K562 (cell line): ENCODE measurements around the gene MBNL2. TPM values are rescaled to one million over a fixed set of nuclear protein-coding genes. Genes with fewer than 3 reads are reported as not detected.

ENCODE experiments used
- ATAC-seq: fragments of 200-7000 bp; cut with Tn5 transposase; 3 replicates; pipeline ENCODE4 v1.9.1; 2020; ENCODE audit warnings: moderate library complexity
- BruUV-seq: library from RNA; stranded (reverse); fragments of 400-500 nt; replicated peaks from 2 replicates; lab custom pipeline; 2021; lab: Mats Ljungman, UMichigan
- CTCF ChIA-PET: fragments of 300-600 bp; formaldehyde crosslinking; extraction: SDS; loops from one replicate; lab custom pipeline; 2021; ENCODE audit warnings: low intra/inter-chr PET ratio; lab: Yijun Ruan, JAX
- POLR2A ChIA-PET: fragments of 300-600, 350-650 bp; sonication (Branson Sonifier 250); formaldehyde crosslinking; extraction: SDS; loops from one replicate; lab custom pipeline; 2021; ENCODE audit warnings: antibody characterized with exemption, inconsistent platforms; lab: Yijun Ruan, JAX
- DNase-seq, 4 experiments: peaks; one replicate each; pipeline versions ENCODE4 v3.0.0 to v3.0.0-alpha.2; 2011 to 2018; ENCODE audit warnings: low spot score in 3 of 4, mixed read lengths in 3 of 4; ENCODE audit errors: extremely low read depth in 1 of 4
- FAIRE-seq: peaks from 2 replicates; lab custom pipeline; 2011; peaks lifted over from hg19 to GRCh38; lab: Jason Lieb, UNC
- H2AFZ ChIP-seq: 2 replicates; pipeline ENCODE4 v1.6.0; 2011; ENCODE audit warnings: low read depth, low read length, control low read depth, inconsistent platforms
- H3K27ac ChIP-seq: fragments of 200-600 bp; 3 replicates; pipeline ENCODE4 v1.8.0; 2011; ENCODE audit warnings: low read depth, mild to moderate bottlenecking, control low read depth, inconsistent platforms, low read length, moderate library complexity, mixed read lengths; ENCODE audit errors: extremely low read depth
- H3K27me3 ChIP-seq, 2 experiments: fragments of 300-600 bp in 1 of 2; 2 replicates in 1 of 2; 3 replicates in 1 of 2; pipeline versions ENCODE4 v1.6.0 to v1.8.0; 2011; ENCODE audit warnings: inconsistent platforms in 2 of 2, low read length in 2 of 2, mild to moderate bottlenecking in 1 of 2, mixed read lengths in 1 of 2, moderate library complexity in 1 of 2; ENCODE audit not compliant: control insufficient read depth in 2 of 2, insufficient read depth in 2 of 2
- H3K36me3 ChIP-seq: fragments of 300-600 bp; 3 replicates; pipeline ENCODE4 v1.8.0; 2011; ENCODE audit warnings: mild to moderate bottlenecking, low read length, inconsistent platforms; ENCODE audit not compliant: control insufficient read depth, insufficient read depth
- H3K4me1 ChIP-seq, 2 experiments: fragments of 200-600 bp in 1 of 2; replicated peaks in 1 of 2; 2 replicates in 1 of 2; 3 replicates in 1 of 2; pipeline versions ENCODE4 v1.5.1 to v1.8.0; 2011; ENCODE audit warnings: inconsistent platforms in 2 of 2, low read length in 2 of 2, mild to moderate bottlenecking in 1 of 2, mixed read lengths in 1 of 2, moderate library complexity in 1 of 2; ENCODE audit not compliant: control insufficient read depth in 2 of 2, insufficient read depth in 2 of 2
- H3K4me2 ChIP-seq: 2 replicates; pipeline ENCODE4 v1.6.1; 2011; ENCODE audit warnings: low read length, control low read depth, inconsistent platforms, mixed read lengths; ENCODE audit not compliant: insufficient read depth
- H3K4me3 ChIP-seq: fragments of 200-600 bp; sonication (generic), shearing (Covaris generic); 2 replicates; pipeline ENCODE4 v1.5.1; 2016; ENCODE audit warnings: control low read depth, inconsistent platforms
- H3K79me2 ChIP-seq: fragments of 200-600 bp; 3 replicates; pipeline ENCODE4 v1.8.0; 2011; ENCODE audit warnings: low read length, inconsistent platforms; ENCODE audit not compliant: control insufficient read depth, insufficient read depth
- H3K9ac ChIP-seq, 2 experiments: 2 replicates each; pipeline versions ENCODE4 v1.6.0 to v1.6.1; 2011; ENCODE audit warnings: low read depth in 2 of 2, low read length in 2 of 2, control low read depth in 1 of 2, inconsistent platforms in 1 of 2, mild to moderate bottlenecking in 1 of 2, mixed read lengths in 1 of 2; ENCODE audit not compliant: insufficient read depth in 1 of 2
- H3K9me1 ChIP-seq: one replicate; pipeline ENCODE4 v1.6.0; 2011; ENCODE audit warnings: inconsistent platforms, mild to moderate bottlenecking, low read length, moderate library complexity; ENCODE audit not compliant: control insufficient read depth, insufficient read depth
- H3K9me3 ChIP-seq: replicated peaks from 2 replicates; pipeline ENCODE4 v1.5.1; 2011; ENCODE audit warnings: low read depth, low read length, inconsistent platforms; ENCODE audit not compliant: control insufficient read depth, insufficient read depth
- H4K20me1 ChIP-seq: replicated peaks from 2 replicates; pipeline ENCODE4 v1.6.1; 2011; ENCODE audit warnings: low read length, inconsistent platforms, mixed read lengths; ENCODE audit not compliant: control insufficient read depth, insufficient read depth
- CEBPZ ChIP-seq: fragments of 150-350 bp; IDR thresholded peaks from 2 replicates; pipeline ENCODE4 v1.6.1; 2014; ENCODE audit warnings: low read depth, mild to moderate bottlenecking, low read length, borderline replicate concordance
- PHF20 ChIP-seq: fragments of 450-650 bp; IDR thresholded peaks from 2 replicates; pipeline ENCODE4 v1.6.1; 2018; ENCODE audit not compliant: partially characterized antibody
- RAD51 ChIP-seq: fragments of 450-650 bp; IDR thresholded peaks from 2 replicates; pipeline ENCODE4 v1.7.1; 2016; ENCODE audit warnings: low read depth, mild to moderate bottlenecking, borderline replicate concordance
- RERE ChIP-seq: sonication (generic); formaldehyde crosslinking; IDR thresholded peaks from 2 replicates; pipeline ENCODE4 v1.8.0; 2023; ENCODE audit warnings: missing genetic modification reagents, mild to moderate bottlenecking, borderline replicate concordance
- SNIP1 ChIP-seq: fragments of 450-650 bp; IDR thresholded peaks from 2 replicates; pipeline ENCODE4 v1.7.1; 2017; ENCODE audit warnings: low read depth, mild to moderate bottlenecking
- ZNF518B ChIP-seq: fragments of 250-450 bp; sonication (Bioruptor Pico); IDR thresholded peaks from 2 replicates; pipeline ENCODE4 v1.5.0; 2021; ENCODE audit warnings: mild to moderate bottlenecking, moderate library complexity
- WGBS: fragments of 100-300 bp; shearing (Covaris generic); methylation state at CpG from one replicate; pipeline ENCODE4 v1.1.6; 2016; ENCODE audit warnings: low coverage, mixed read lengths; ENCODE audit not compliant: insufficient coverage; ENCODE audit errors: missing lambda C conversion rate; 5-methylcytosine and 5-hydroxymethylcytosine counted together
- in situ Hi-C: fragments of 300-500 bp; cut with MboI; formaldehyde crosslinking; loops from 4 replicates; pipeline ENCODE4 v1.15.0; 2018; ENCODE audit warnings: inconsistent platforms, mixed read lengths
- intact Hi-C: fragments of 100-400 bp; cut with micrococcal nuclease; formaldehyde crosslinking; loops from 2 replicates; pipeline ENCODE4 v1.14.2; 2022
- polyA plus RNA-seq, 8 experiments: library from polyadenylated mRNA; depleted of rRNA in 4 of 8; stranded (reverse) in 5 of 8; unstranded in 3 of 8; fragments of >200 nt; fragmentation: Nextera tagmentation in 2 of 8; fragmentation: Illumina TruSeq in 1 of 8; extraction: Ambion mirVana in 2 of 8; extraction: Trizol in 1 of 8; gene quantifications; 2 replicates each; pipeline versions ENCODE4 v1.2.1 to v1.2.3, GENCODE V29; 2011 to 2014; ENCODE audit warnings: inconsistent platforms in 1 of 8, missing spikeins in 1 of 8
- total RNA-seq, 7 experiments: library from RNA; depleted of rRNA in 6 of 7; stranded (reverse); fragments of >200 nt in 6 of 7; fragmentation: Illumina TruSeq in 2 of 7; extraction: Trizol in 2 of 7; gene quantifications; 2 replicates each; pipeline versions ENCODE4 v1.2.1 to v1.2.3, GENCODE V29; 2011 to 2021; ENCODE audit warnings: low replicate concordance in 1 of 7

MBNL2 gene
- total and polyA plus RNA-seq, 9 of the 15 experiments (the other 6 are each of a cell fraction or from before 2014, with no cell fraction given), result 7.0 to 24.8 (median 13.8) TPM

- TF ChIP-seq RERE (CRISPR knock-in tag) (no peak), SNIP1 (no peak)
Measured at GRCh38 chr13:97388373-97388772, 166.2 kb downstream of the MBNL2 start (continued).

GRCh38 chr13:97390941-97391600 is 168.9 kb downstream of the MBNL2 start:
- BruUV-seq, result no TSS peak
- POLR2A ChIA-PET, result interaction anchor here (0.6 kb wide), 1 partner anchor 37 kb away, joined by 6 read pairs; no protein-coding TSS in a partner anchor
- TF ChIP-seq RAD51 (no peak), PHF20 (no peak), ZNF518B (CRISPR knock-in tag) (no peak), CEBPZ (no peak)

More at GRCh38 chr13:97390941-97391600, 168.9 kb downstream of the MBNL2 start:
- no peak overlapping the region for H3K4me2 ChIP-seq
- no peaks in the 10 kb centered on the region for H3K79me2 ChIP-seq
- H3K36me3 ChIP-seq, result peaks cover 3% of the 10 kb centered on the region; the same call in 1 of the 3 replicates
- no peaks in the 10 kb centered on the region for H3K27me3 ChIP-seq
- no peak for DNase-seq
- in situ Hi-C loops, result no loop called here
- H4K20me1 ChIP-seq, result no peaks in the 10 kb centered on the region
- CTCF ChIA-PET, result no interaction called here
- no peaks in the 10 kb centered on the region; a peak in 2 of 5 replicates for H3K4me1 ChIP-seq
- no peaks in the 10 kb centered on the region for H3K9me3 ChIP-seq
- intact Hi-C loops, result loop anchor here (10.0 kb wide), 1 partner anchor 184 kb away; no protein-coding TSS in a partner anchor
- no peak for FAIRE-seq
- no peak for ATAC-seq
- 66% methylated on average over 2 of the region's 3 CpGs for WGBS
- H3K4me3 ChIP-seq, result no peak overlapping the region
- H3K27ac ChIP-seq, result no peak overlapping the region
- H3K9ac ChIP-seq, result no peak overlapping the region
- H3K9me1 ChIP-seq, result no peaks in the 10 kb centered on the region
- no peak overlapping the region for H2AFZ ChIP-seq
